Measurements from ENCODE around the gene CDC42BPB. TPM values are rescaled to one million over a fixed set of nuclear protein-coding genes. Genes with fewer than 3 reads are reported as not detected.

Gene CDC42BPB
- total and polyA plus RNA-seq, 2 of the 13 experiments (the other 11 are each of a cell fraction or from before 2014, with no cell fraction given), result 19.7 to 32.3 TPM

DNA sequence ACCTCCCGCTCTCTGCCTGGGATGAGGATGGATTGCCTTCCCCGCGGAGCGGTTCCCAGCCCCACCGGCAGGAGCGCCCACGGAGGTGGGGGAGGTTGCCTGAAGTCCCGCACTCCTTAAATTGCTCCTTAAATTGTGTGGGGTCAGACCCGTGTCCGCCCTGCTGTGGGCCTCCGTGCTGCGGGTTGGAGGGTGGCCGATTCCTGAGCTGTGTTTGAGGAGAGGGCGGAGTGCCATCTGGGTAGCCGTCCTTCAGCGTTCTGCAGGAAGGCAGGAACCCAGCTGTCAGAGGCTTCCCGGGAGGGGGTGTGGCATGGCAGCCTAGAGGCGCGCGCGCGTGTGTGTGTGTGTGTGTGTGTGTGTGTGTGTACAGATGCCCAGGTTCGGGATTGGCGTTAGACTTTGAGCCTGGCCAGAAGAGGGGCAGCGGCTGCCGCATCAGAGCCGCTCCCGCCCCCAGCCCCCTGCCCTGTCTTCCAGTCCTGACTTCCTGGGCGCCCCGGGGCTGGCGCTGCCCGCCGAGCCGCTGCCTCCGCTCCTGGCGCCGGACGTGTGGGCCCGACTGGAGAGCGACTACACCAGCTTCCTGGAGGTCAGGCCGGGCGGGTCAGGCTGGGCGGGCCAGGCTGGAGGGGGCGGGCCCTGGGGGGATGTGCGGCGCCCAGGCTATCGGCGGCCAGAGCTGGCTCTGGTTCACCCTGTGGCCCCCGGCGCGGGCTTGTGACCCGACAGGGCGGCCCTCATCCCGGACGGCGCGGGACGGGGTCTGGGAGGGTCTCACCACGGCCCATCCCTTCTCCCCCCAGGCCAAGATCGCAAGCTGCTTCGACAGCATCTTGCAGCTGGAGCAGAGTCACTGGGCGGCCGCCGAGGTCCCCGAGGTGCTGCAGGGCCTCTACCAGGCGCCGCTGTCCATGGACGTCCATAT lies 46.4 kb upstream of the CDC42BPB start (continued):
- TF ChIP-seq, protein P1, sequence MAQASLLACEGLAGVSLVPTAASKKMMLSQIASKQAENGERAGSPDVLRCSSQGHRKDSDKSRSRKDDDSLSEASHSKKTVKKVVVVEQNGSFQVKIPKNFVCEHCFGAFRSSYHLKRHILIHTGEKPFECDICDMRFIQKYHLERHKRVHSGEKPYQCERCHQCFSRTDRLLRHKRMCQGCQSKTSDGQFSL (CRISPR knock-in tag; IDR thresholded peaks at IDR 0.05), result 0 out of 2 replicates have a peak, but pooled peaks have one; percentile 57
- TF ChIP-seq, protein P2, sequence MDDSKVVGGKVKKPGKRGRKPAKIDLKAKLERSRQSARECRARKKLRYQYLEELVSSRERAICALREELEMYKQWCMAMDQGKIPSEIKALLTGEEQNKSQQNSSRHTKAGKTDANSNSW (CRISPR knock-in tag; IDR thresholded peaks at IDR 0.05; ENCODE audit: borderline replicate concordance), result no peak
- no peak for TF ChIP-seq SMC3 (IDR thresholded peaks at IDR 0.05; ENCODE audit: low read length)
- TF ChIP-seq ZNF629 (CRISPR knock-in tag; conservative IDR thresholded peaks at IDR 0.05), result no peak; the same call in 1 of the 2 replicates
- TF ChIP-seq, protein P3, sequence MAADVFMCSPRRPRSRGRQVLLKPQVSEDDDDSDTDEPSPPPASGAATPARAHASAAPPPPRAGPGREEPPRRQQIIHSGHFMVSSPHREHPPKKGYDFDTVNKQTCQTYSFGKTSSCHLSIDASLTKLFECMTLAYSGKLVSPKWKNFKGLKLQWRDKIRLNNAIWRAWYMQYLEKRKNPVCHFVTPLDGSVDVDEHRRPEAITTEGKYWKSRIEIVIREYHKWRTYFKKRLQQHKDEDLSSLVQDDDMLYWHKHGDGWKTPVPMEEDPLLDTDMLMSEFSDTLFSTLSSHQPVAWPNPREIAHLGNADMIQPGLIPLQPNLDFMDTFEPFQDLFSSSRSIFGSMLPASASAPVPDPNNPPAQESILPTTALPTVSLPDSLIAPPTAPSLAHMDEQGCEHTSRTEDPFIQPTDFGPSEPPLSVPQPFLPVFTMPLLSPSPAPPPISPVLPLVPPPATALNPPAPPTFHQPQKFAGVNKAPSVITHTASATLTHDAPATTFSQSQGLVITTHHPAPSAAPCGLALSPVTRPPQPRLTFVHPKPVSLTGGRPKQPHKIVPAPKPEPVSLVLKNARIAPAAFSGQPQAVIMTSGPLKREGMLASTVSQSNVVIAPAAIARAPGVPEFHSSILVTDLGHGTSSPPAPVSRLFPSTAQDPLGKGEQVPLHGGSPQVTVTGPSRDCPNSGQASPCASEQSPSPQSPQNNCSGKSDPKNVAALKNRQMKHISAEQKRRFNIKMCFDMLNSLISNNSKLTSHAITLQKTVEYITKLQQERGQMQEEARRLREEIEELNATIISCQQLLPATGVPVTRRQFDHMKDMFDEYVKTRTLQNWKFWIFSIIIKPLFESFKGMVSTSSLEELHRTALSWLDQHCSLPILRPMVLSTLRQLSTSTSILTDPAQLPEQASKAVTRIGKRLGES (CRISPR knock-in tag; IDR thresholded peaks at IDR 0.05; ENCODE audit: borderline replicate concordance), result no peak
- no peak for TF ChIP-seq STAT5B (CRISPR knock-in tag; IDR thresholded peaks at IDR 0.05)
- TF ChIP-seq, protein P4, sequence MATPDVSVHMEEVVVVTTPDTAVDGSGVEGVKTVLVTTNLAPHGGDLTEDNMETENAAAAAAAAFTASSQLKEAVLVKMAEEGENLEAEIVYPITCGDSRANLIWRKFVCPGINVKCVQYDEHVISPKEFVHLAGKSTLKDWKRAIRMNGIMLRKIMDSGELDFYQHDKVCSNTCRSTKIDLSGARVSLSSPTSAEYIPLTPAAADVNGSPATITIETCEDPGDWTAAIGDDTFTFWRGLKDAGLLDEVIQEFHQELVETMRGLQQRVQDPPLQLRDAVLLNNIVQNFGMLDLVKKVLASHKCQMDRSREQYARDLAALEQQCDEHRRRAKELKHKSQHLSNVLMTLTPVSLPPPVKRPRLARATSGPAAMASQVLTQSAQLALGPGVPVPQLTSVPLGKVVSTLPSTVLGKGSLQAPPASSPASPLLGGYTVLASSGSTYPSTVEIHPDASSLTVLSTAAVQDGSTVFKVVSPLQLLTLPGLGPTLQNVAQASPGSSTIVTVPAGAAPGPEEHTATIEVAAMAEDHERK (CRISPR knock-in tag; IDR thresholded peaks at IDR 0.05; ENCODE audit: low read depth), result no peak
- TF ChIP-seq TBP (CRISPR knock-in tag; IDR thresholded peaks at IDR 0.05), result 0 out of 2 replicates have a peak, but pooled peaks have one; percentile 39
- no peak; the same call in 1 of the 2 replicates for TF ChIP-seq SP5 (CRISPR knock-in tag; IDR thresholded peaks at IDR 0.05; ENCODE audit: borderline replicate concordance, low read depth)
- TF ChIP-seq RNF2 (conservative IDR thresholded peaks at IDR 0.05; ENCODE audit: low read depth), result no peak
- no peak; the same call in 1 of the 2 replicates for TF ChIP-seq ZNF296 (CRISPR knock-in tag; conservative IDR thresholded peaks at IDR 0.05)
- TF ChIP-seq HNRNPK (IDR thresholded peaks at IDR 0.05; ENCODE audit: low read depth, low read length, poor library complexity, severe bottlenecking), result no peak
- TF ChIP-seq, protein P5, sequence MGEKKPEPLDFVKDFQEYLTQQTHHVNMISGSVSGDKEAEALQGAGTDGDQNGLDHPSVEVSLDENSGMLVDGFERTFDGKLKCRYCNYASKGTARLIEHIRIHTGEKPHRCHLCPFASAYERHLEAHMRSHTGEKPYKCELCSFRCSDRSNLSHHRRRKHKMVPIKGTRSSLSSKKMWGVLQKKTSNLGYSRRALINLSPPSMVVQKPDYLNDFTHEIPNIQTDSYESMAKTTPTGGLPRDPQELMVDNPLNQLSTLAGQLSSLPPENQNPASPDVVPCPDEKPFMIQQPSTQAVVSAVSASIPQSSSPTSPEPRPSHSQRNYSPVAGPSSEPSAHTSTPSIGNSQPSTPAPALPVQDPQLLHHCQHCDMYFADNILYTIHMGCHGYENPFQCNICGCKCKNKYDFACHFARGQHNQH (CRISPR knock-in tag; IDR thresholded peaks at IDR 0.05), result peak; percentile 30; the same call in 1 of the 2 replicates
- no peak for TF ChIP-seq RCOR2 (CRISPR knock-in tag; IDR thresholded peaks at IDR 0.05)
- no peak for TF ChIP-seq THYN1 (CRISPR knock-in tag; IDR thresholded peaks at IDR 0.05; ENCODE audit: borderline replicate concordance, low read depth)
- TF ChIP-seq TBL1XR1 (IDR thresholded peaks at IDR 0.05; ENCODE audit: borderline replicate concordance, low read length, partially characterized antibody), result no peak
- peak; percentile 60; the same call in 1 of the 2 replicates for TF ChIP-seq SPEN (CRISPR knock-in tag; IDR thresholded peaks at IDR 0.05; ENCODE audit: low read depth)
- TF ChIP-seq NFIB (CRISPR knock-in tag; IDR thresholded peaks at IDR 0.05; ENCODE audit: borderline replicate concordance), result no peak
- no peak for TF ChIP-seq ZNF891 (CRISPR knock-in tag; IDR thresholded peaks at IDR 0.05)
- TF ChIP-seq MAFF (IDR thresholded peaks at IDR 0.05; ENCODE audit: low read depth, low read length), result no peak
